MV-4-11 (cell line): Measurements from ENCODE around the gene USP21.
A peak's percentile ranks its signal among the peaks of the same experiment; 100 is the strongest.

Experiments
- DNase-seq: peaks from one replicate; lab custom pipeline; 2025; lab: John Stamatoyannopoulos, UW

The USP21 gene

GRCh38 chr1:161171191-161171590 lies 11.9 kb downstream of the USP21 start:
- no peak for DNase-seq

DNA sequence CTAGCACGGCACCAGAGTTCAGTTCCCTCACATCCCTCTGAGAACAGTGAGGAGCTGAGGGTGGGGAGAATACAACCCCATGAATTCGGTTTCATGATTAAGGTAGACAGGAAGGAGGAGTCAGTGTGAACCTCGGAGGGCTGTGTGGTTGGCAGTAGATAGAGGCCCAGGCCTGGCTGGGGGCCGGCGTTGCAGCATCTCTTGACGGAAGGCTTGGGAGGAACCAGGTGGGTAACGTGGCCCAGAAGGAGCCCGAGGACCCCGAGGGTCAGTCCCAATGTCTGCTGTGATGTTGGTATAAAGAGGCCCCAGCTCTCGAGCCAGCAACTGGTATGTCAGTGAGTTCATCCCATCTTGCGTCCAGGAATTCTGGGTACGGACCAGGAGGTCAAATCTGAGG lies 12.4 kb downstream of the USP21 start:
- no peak for DNase-seq

DNA sequence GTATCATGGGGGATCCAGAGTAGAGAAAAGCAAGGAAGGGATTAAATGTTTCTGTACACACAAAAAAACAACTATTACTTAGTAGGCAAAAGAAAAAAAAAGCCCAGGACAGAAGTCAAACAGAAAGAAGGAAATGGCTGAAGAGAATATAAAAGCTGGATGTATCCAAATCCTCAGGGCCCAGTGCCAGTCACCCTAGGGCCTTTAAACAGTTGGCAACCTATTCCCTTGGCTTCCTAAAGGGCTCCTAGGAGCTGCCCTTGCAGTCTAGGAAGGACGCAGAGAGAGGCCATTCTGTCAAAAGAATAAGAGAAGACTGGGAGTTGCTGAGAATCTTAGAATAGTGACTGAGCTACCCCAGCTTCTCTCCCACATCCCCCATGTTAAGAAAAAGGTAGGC lies 13.0 kb downstream of the USP21 start:
- DNase-seq: no peak

DNA sequence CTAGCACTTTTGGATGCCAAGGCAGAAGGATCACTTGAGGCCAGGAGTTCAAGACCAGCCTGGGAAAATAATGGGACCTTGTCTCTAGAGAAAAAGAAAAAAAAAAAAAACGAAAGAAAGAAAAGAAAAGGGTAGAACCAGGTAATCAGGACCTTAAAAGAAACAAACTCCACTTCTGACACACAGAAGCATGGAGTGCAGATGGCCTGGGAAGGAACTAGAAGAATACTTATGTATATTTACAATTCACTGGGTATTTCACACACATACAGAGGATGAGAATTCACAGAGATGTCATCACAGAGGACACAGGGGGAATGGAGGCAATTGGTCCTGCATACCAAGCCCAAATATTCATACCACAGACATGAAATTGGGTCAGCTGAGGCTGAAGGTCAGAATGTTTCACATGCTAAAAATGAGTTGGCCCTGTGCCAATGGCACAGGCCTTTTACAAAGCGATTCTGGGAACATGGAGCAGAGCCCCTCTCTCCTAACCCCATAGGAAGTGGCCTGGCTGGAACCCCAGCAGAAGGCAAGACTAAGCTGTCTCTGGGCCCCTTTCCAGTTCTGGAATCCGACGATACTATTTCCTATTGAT lies 13.6 kb downstream of the USP21 start:
- DNase-seq: no peak

DNA sequence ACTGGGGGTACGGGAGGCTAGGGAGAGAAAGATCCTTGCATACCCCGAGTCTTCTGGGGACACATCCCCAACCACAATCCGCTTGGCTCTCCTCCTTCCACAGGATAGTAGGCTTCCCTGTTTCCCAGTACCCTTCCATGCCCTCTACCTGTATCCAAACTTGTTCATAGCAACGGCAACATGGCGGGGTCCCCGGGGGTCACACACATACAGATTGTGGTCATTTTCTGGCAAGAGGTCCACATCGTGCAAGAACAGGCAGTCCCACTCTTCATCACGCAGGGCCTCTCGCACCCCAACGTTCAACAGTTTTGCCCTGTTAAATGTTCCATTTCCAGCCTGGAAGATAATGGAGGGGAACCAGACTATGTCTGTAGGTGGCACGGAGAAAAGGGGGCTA lies 14.4 kb downstream of the USP21 start:
- DNase-seq: no peak

GRCh38 chr1:161174911-161175310 lies 15.6 kb downstream of the USP21 start:
- DNase-seq: no peak

DNA sequence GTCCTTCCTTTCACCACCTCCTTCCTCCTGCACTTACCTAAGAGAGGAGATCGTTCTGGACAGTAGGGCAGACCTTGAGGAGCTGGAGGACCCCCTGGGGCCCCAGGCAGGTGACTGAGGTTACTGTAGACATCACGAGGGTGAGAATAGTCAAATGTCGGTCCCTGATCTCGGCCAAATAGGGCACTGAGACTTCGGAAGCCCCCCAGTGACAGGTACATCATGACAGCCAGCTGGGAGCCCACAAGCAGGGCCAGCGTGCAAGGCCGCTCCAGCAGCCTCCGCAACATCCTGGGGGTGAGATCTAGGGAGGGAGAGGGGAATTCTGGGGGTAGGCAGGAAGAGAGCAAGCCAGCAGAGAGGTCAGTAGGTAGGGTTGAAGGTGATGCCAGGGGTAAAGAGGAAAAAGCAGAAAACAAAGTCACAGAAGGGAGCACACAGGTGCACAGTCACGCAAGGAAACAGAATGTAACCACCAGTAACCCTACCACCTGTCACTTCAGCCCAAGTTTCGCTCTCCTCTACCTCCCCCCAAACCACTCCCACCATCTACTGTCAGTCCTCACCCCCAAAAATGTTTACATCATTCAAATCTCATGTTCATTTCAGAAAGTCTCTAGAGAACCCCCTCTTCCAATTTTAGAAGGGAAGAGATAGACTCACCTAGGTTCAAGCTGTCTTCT lies 16.6 kb downstream of the USP21 start:
- no peak for DNase-seq

GRCh38 chr1:161176468-161177111 lies 17.3 kb downstream of the USP21 start:
- DNase-seq: no peak

GRCh38 chr1:161177112-161177935 lies 18.0 kb downstream of the USP21 start, which contains the start of gene B4GALT3:
TSS of gene B4GALT3 (minus strand) at chr1:161177507. CDS start at chr1:161176060, 1,447 bp downstream.
- DNase-seq: peak; percentile 80

DNA sequence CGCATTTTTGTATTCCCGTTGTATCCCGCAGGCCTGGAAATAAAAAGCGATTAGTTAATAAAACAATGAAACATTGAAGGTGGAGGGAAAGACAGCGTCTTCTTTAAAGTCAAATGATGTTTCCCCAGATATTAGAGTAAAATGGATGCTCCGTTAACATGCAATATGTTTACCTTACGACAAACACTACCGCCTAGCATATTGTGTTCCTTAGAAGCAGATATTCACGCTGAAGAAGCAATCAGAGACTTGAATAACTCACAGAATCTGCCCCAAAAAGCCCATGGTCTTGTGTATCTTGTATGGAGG lies 18.6 kb downstream of the USP21 start:
- no peak for DNase-seq

DNA sequence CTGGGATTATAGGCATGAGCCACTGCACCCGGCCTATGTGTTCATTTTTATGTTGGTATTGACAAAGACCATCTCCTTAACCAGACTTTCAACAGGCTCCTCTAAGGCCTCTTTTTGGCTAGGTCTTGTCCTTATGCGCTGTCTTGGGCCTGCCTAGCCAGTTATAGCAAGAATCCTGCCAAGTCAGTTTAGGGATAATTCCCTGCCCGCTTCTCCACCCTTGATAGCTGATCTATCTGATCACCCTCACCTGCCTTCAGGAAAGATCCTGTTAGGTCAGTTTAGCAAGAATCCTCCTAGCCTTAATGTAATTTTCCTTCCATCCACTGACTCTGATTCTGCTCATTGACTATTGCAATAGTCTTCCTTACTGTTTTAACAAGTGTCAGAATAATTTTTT lies 20.4 kb downstream of the USP21 start:
- DNase-seq: no peak

- DNase-seq: peak; percentile 55
These were observed 21.3 kb downstream of the USP21 start for GRCh38 chr1:161180639-161181038.

- DNase-seq: peak; percentile 86
These were observed 22.9 kb downstream of the USP21 start for GRCh38 chr1:161182214-161182613.

DNA sequence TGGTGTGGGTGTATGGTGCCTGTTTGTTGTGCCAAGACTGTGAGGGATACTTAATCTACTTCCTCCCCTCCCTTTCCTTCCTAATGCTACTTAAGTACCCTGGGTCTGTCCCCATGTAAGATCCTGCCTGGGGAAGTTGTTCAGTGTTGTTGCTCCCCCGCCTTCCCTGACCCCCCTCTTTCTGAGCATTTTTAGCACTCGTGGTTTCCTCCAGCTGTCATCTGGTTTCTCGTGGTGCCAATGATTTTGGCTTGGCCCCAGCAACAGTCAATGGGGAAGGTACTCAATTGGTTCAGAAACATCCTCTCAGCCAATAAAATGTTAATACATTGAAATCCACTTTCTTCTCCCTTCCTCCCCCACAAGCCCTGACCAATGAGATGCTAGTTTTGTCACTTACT lies 26.0 kb downstream of the USP21 start:
- peak; percentile 99 for DNase-seq

DNA sequence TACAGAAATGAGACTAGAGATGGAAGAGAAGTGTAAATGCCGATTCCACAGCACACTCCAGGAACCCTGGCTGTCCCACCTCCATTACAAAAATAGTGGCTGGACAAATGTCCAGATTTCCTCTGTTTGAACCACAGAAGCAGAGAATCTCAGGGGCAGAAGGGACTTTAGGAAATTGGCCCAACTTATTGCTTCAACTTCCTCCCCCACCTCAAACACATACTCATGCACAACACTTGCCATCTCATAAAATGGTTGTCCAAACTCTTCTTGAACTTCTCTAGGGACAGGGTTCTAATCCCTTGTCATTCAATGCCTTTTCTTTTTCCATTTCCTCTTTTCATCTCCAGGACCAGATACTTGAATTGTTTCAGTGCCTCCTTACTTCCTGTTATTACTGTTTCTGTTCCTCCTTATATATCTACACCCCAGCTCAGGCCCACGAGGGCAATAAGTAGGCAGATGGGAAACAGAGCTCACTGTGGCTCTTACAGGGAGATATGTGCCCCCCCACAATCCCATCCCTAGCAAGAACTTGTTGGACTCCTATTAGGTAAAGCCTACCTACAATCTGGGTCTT lies 26.5 kb downstream of the USP21 start:
- peak; percentile 100 for DNase-seq

GRCh38 chr1:161187311-161187710 lies 28.0 kb downstream of the USP21 start:
- DNase-seq: no peak

DNA sequence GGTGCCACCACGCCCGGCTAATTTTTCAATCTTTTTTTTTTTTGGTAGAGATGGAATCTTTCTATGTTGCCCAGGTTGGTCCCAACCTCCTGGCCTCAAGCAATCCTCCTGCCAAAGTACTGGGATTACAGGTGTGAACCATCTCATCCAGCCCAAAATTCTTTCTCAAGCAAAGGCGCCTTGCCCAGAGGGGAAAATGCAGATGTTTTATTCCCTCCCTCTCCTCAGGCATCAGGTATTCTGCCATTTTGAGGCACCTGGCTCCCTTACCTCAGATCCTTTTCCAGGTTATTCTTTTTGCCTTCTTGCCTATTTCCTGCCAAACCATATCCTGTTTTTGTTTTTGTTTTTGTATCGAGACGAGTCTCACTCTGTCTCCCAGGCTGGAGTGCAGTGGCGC lies 29.1 kb downstream of the USP21 start:
- no peak for DNase-seq

DNA sequence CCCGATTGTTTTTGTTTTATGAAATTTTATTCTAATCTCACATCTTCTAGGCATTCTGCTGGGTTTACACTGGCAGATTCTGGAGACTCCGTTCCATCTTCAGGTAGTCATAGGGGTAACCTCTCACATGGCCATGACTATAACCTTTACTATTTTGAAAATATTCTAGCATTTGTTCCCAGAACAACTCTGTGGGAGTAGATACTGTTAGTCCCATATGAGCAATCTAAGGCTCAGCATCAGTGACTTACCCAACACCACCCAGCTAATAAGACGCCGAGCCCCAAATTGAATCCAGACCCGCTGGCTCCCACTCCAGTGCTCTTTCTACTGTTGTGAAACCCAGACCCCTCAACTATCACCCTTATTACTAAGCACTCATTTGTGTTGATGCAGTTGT lies 29.7 kb downstream of the USP21 start:
- no peak for DNase-seq

DNA sequence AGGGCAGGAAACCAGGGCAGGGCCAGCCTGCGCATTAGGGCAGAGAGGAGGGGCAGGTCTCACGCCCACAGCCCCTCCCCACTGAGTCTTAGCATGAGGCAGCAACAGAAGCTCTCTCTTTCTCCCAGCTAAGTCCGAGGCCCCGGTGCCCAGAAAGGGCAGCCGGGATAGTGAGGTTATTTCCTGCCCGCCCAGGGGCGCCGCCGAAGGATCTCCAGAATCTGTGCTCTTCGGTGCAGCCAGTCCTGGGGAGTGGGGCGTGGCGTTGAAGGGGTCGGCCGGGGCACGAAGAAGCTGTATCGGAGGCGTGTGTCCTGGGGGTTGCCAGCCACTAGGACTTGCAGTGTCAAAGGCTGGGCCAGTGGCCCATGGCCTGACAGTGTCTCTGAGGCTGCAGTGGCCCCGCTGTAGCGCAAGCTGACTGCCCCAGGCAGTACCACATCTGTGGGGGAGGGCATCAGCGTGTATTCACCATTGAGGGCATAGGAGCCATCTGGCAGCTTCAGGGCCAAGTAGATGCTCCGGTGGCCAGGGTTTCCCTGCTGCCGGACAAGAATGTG lies 31.7 kb downstream of the USP21 start:
- DNase-seq: no peak

- DNase-seq: no peak
These were observed 32.7 kb downstream of the USP21 start for GRCh38 chr1:161191971-161192370.

DNA sequence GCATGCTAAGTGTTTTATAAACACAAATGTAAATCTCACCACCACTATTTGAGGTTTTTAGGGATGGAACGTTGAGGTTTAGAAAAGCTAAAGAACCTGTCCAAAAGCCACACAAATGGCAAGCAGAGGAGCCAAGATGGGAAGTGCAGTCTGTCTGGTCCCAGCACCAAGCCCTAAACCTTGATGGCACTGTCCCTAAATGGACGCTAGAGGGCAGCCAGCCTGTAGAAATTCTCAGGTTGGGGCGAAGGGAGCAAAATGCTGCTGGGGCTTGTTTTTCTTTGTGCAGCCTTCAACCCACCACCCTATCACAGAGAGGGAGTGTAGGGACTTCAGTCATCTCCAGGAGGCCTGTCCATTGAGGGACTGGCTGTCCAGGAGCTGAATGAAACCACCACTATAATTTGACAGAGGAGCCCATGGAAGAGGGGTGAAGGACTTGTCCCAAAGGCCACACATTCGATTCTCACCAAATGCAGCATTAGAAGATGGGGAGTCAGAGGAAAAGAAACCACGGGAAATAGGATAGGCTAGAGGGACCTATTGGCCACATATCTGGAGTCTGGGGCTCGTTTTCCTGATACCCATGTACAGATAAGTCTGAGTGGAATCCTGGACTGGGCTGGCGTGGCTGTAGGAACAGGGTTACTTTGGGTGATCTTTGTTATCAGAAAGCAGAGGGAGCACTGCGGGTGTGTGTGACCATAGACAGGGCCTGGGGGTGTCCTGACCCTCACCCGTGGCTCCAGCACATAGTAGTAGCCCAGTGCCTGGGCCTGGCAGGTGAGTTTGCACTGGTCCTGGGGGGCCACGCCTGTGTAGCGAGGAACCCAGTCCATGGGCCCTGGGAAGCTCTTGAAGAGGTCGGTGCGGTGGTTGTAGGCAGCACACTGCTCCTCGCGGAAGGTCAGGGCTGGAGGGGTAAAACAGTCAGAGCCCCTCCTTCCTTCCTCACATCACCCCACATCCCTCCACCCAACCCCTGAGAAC lies 33.5 kb downstream of the USP21 start:
- DNase-seq: peak; percentile 77
